CD4-positive, alpha-beta T cell (primary cell): ENCODE results near the gene SHROOM1. TPM values are rescaled to one million over a fixed set of nuclear protein-coding genes. Genes with fewer than 3 reads are reported as not detected.

ENCODE experiments used
- ATAC-seq: fragments of 200-7000 bp; cut with Tn5 transposase; one replicate; pipeline ENCODE4 v1.10.0; 2022; ENCODE audit warnings: mild to moderate bottlenecking; ENCODE audit not compliant: poor library complexity
- CTCF ChIA-PET: fragments of 350-600 bp; sonication (Branson Sonifier 250); formaldehyde crosslinking; loops from one replicate; lab custom pipeline; 2021; ENCODE audit warnings: antibody characterized with exemption, inconsistent platforms; lab: Charles Lee
- POLR2A ChIA-PET: fragments of 350-600 bp; sonication (Branson Sonifier 250); formaldehyde crosslinking; loops from one replicate; lab custom pipeline; 2021; ENCODE audit warnings: antibody characterized with exemption, inconsistent platforms; lab: Charles Lee
- DNase-seq, 14 experiments: peaks; one replicate each; pipeline ENCODE4 v3.0.0-alpha.2; 2013 to 2020; ENCODE audit warnings: mixed read lengths in 2 of 14
- H3K27ac ChIP-seq, 2 donors: one replicate each; pipeline versions ENCODE4 v1.5.1 to v1.7.0; 2013; ENCODE audit warnings: low read length in 2 of 2, low read depth in 1 of 2, mild to moderate bottlenecking in 1 of 2
- H3K27me3 ChIP-seq, 2 experiments: 1 replicate in 1 of 2; 2 replicates in 1 of 2; pipeline versions ENCODE4 v1.6.1 to v1.7.0; 2013; ENCODE audit warnings: low read length in 2 of 2, control low read depth in 1 of 2, mild to moderate bottlenecking in 1 of 2, moderate library complexity in 1 of 2; ENCODE audit not compliant: insufficient read depth in 2 of 2, control insufficient read depth in 1 of 2
- H3K36me3 ChIP-seq: one replicate; pipeline ENCODE4 v1.6.1; 2013; ENCODE audit warnings: low read length, control low read depth; ENCODE audit not compliant: insufficient read depth
- H3K4me1 ChIP-seq: one replicate; pipeline ENCODE4 v1.6.1; 2013; ENCODE audit warnings: low read length, control low read depth; ENCODE audit not compliant: insufficient read depth
- H3K4me3 ChIP-seq: one replicate; pipeline ENCODE4 v1.5.1; 2013; ENCODE audit warnings: mild to moderate bottlenecking, low read length, moderate library complexity
- H3K9me3 ChIP-seq, 2 experiments: 1 replicate in 1 of 2; 2 replicates in 1 of 2; pipeline versions ENCODE4 v1.6.1 to v1.7.0; 2013; ENCODE audit warnings: low read length in 2 of 2, mild to moderate bottlenecking in 2 of 2, control low read depth in 1 of 2, moderate library complexity in 1 of 2; ENCODE audit not compliant: control insufficient read depth in 1 of 2, insufficient read depth in 1 of 2
- H3K27ac Mint-ChIP-seq: one replicate; pipeline ENCODE4 v1.8.0; 2020; ENCODE audit warnings: mixed read lengths
- H3K27me3 Mint-ChIP-seq: one replicate; pipeline ENCODE4 v1.8.0; 2021; ENCODE audit warnings: mixed read lengths
- H3K36me3 Mint-ChIP-seq: one replicate; pipeline ENCODE4 v1.8.0; 2021; ENCODE audit warnings: low read depth, mixed read lengths
- H3K4me1 Mint-ChIP-seq: one replicate; pipeline ENCODE4 v1.8.0; 2021; ENCODE audit warnings: low read depth, mixed read lengths
- H3K4me3 Mint-ChIP-seq: one replicate; pipeline ENCODE4 v1.8.0; 2020; ENCODE audit warnings: mild to moderate bottlenecking, mixed read lengths
- H3K9me3 Mint-ChIP-seq: one replicate; pipeline ENCODE4 v1.8.0; 2020; ENCODE audit warnings: mixed read lengths
- intact Hi-C, 2 experiments: fragments of 100-400 bp; cut with DNase I in 1 of 2; cut with micrococcal nuclease in 1 of 2; formaldehyde crosslinking; loops; one replicate each; pipeline versions ENCODE4 v1.15.1 to v1.9.0; 2023 to 2025; cut with DNase I, micrococcal nuclease
- total RNA-seq, 174 experiments: library from RNA in 2 of 174; stranded (reverse) in 2 of 174; gene quantifications; one replicate each; pipeline ENCODE4 v1.2.3 and lab custom pipeline; 2021 to 2026
- TF ChIP-seq, protein P1 (sequence below): fragments of 200-600 bp; IDR thresholded peaks from one replicate; pipeline ENCODE4 v1.8.0; 2022; ENCODE audit warnings: antibody characterized with exemption, mild to moderate bottlenecking

The SHROOM1 gene
- total RNA-seq, 2 experiments from 2014 or later = 0.59 TPM; not detected in 1

DNA sequence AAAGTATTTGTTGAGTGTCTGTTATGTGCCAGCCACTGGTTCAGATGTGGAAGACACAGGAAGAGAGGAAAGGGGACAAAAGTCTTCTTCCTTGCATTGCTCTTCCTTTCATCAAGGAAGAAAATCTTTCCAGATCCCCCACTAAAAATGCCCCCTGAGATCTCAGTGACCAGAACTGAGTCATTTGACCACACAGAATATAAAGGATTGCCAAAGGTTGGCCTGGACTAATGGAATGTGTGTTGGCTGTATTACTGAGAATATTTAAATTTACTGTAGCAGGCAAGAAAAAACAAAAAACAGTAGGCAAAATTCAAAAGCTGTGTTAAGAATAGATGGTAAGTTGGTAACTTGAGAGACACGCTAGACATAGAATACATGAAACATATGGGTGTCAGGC, 43.4 kb downstream of the SHROOM1 start:
- H3K4me3 ChIP-seq = no peak overlapping the region
- ChIA-PET POLR2A (interaction anchor here (1.6 kb wide), 1 partner anchor 10 kb away, joined by 6 read pairs; the partner anchor contains the start of gene SEPTIN8), CTCF (no interaction called here)
- peaks cover 0 to 29% of the 10 kb centered on the region in 2 experiments for H3K27me3 ChIP-seq
- Mint-ChIP-seq H3K4me3 (no peak overlapping the region), H3K27ac (no peak overlapping the region), H3K27me3 (peaks cover 26% of the 10 kb centered on the region), H3K36me3 (no peaks in the 10 kb centered on the region), H3K9me3 (no peaks in the 10 kb centered on the region), H3K4me1 (no peaks in the 10 kb centered on the region)
- intact Hi-C loops = no loop called here
- no peaks in the 10 kb centered on the region for H3K36me3 ChIP-seq
- no peaks in the 10 kb centered on the region for H3K9me3 ChIP-seq
- no peaks in the 10 kb centered on the region for H3K4me1 ChIP-seq
- H3K27ac ChIP-seq = no peak overlapping the region
- DNase-seq (no peak), ATAC-seq (no peak)
- TF ChIP-seq, protein P1, sequence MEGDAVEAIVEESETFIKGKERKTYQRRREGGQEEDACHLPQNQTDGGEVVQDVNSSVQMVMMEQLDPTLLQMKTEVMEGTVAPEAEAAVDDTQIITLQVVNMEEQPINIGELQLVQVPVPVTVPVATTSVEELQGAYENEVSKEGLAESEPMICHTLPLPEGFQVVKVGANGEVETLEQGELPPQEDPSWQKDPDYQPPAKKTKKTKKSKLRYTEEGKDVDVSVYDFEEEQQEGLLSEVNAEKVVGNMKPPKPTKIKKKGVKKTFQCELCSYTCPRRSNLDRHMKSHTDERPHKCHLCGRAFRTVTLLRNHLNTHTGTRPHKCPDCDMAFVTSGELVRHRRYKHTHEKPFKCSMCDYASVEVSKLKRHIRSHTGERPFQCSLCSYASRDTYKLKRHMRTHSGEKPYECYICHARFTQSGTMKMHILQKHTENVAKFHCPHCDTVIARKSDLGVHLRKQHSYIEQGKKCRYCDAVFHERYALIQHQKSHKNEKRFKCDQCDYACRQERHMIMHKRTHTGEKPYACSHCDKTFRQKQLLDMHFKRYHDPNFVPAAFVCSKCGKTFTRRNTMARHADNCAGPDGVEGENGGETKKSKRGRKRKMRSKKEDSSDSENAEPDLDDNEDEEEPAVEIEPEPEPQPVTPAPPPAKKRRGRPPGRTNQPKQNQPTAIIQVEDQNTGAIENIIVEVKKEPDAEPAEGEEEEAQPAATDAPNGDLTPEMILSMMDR = no peak

DNA sequence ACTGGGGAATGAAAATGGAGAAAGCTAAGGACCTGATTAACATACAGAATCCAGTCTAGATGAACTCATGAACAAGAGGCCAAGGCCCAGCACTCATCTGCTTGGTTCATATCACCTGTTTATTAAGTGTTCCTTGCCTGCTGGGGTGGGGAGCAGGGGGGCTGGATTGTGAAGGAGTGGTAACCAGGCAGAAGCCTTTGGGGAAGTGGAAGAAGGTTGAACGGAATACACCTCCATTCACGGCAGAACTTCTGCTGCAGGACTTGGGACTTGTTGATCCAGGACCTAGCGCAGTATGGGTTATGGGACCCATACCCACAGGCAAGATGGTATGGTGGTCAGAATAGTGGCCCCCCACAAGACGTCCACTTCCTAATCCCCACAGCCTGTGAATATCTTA, 44.6 kb downstream of the SHROOM1 start:
- no peaks in the 10 kb centered on the region for H3K36me3 Mint-ChIP-seq
- no peak overlapping the region for H3K27ac Mint-ChIP-seq
- ChIA-PET CTCF (interaction anchor here (1.0 to 1.2 kb wide), 2 partner anchors 9 to 15 kb away, joined by 3 read pairs; partner anchors contain the start of gene SEPTIN8), POLR2A (interaction anchor here (1.6 kb wide), 1 partner anchor 9 kb away, joined by 6 read pairs; the partner anchor contains the start of gene SEPTIN8)
- no peak overlapping the region for H3K27ac ChIP-seq
- TF ChIP-seq, protein P1 = no peak
- H3K4me3 Mint-ChIP-seq = no peak overlapping the region
- no peaks in the 10 kb centered on the region for H3K36me3 ChIP-seq
- peaks cover 0 to 34% of the 10 kb centered on the region in 2 experiments for H3K27me3 ChIP-seq
- H3K27me3 Mint-ChIP-seq = peaks cover 33% of the 10 kb centered on the region
- DNase-seq (no peak), ATAC-seq (no peak)
- intact Hi-C loops = no loop called here
- H3K4me3 ChIP-seq = no peak overlapping the region
- no peaks in the 10 kb centered on the region for H3K9me3 ChIP-seq
- H3K9me3 Mint-ChIP-seq = no peaks in the 10 kb centered on the region
- peaks cover 3% of the 10 kb centered on the region for H3K4me1 Mint-ChIP-seq
- no peaks in the 10 kb centered on the region for H3K4me1 ChIP-seq

DNA sequence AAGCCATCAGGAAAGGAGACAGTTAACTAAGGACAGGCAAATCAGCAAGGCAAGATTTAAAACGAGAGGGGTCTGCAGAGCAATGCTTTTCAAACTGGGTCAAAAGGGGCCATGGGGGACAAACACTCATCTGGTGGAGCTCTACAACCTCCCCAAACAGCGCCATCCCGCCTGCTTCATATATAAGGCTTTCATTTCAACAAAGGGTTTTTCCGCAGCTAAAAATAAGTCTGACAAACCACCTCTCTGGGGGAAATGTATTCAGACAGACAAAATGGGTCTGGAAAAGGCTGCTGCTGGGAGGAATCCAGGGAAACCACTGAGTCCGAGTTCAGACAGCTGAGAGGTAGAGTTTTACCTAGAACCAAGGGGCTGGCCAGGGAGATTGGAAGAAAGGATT, 45.1 kb downstream of the SHROOM1 start:
- H3K9me3 Mint-ChIP-seq = no peaks in the 10 kb centered on the region

More for the DNA sequence above, 45.1 kb downstream of the SHROOM1 start:
- ChIA-PET POLR2A (interaction anchor here (1.6 kb wide), 1 partner anchor 8 kb away, joined by 6 read pairs; the partner anchor contains the start of gene SEPTIN8), CTCF (interaction anchor here (1.0 to 1.2 kb wide), 2 partner anchors 8 to 15 kb away, joined by 3 read pairs; partner anchors contain the start of gene SEPTIN8)
- Mint-ChIP-seq H3K4me1 (peaks cover 6% of the 10 kb centered on the region), H3K36me3 (no peaks in the 10 kb centered on the region), H3K27ac (no peak overlapping the region), H3K27me3 (peaks cover 37% of the 10 kb centered on the region), H3K4me3 (no peak overlapping the region)
- Histone ChIP-seq H3K36me3 (no peaks in the 10 kb centered on the region), H3K4me3 (no peak overlapping the region), H3K4me1 (no peaks in the 10 kb centered on the region), H3K27me3 (peaks cover 0 to 34% of the 10 kb centered on the region in 2 experiments), H3K27ac (no peak overlapping the region), H3K9me3 (no peaks in the 10 kb centered on the region)
- TF ChIP-seq, protein P1 = no peak
- DNase-seq = no peak
- intact Hi-C loops = no loop called here
- ATAC-seq = no peak
